ENCODE data around the gene DPP10. TPM values are rescaled to one million over a fixed set of nuclear protein-coding genes. Genes with fewer than 3 reads are reported as not detected.

Gene DPP10
- total RNA-seq, 3 donors from 2014 or later (not counting 1 experiment from before 2014, with no cell fraction given): not detected

- H3K4me1 ChIP-seq (ENCODE audit: control insufficient read depth, insufficient read depth, low read length): no peaks in the 10 kb centered on the region
- no peaks in the 10 kb centered on the region for H3K36me3 Mint-ChIP-seq
- H3K4me3 Mint-ChIP-seq: no peak overlapping the region
- H3K9me3 ChIP-seq (ENCODE audit: control insufficient read depth, insufficient read depth, low read length): no peaks in the 10 kb centered on the region
- H3K27me3 ChIP-seq (ENCODE audit: control insufficient read depth, insufficient read depth, low read length): no peaks in the 10 kb centered on the region
- DNase-seq: no peak
- TF ChIP-seq CTCF (IDR thresholded peaks at IDR 0.05): no peak
- 40% methylated on average over 1 of the region's 1 CpG for WGBS (ENCODE audit: insufficient coverage)
- H3K9me3 Mint-ChIP-seq: peaks cover 12 to 24% of the 10 kb centered on the region in 2 donors
- H3K4me3 ChIP-seq (ENCODE audit: low read length): no peak overlapping the region
- no peaks in the 10 kb centered on the region for H3K36me3 ChIP-seq (ENCODE audit: control insufficient read depth, insufficient read depth, low read length)
- H3K27me3 Mint-ChIP-seq (ENCODE audit: low read depth in 2 of 2): no peaks in the 10 kb centered on the region
- no peak overlapping the region for H3K27ac ChIP-seq (ENCODE audit: low read length)
- H3K27ac Mint-ChIP-seq: no peak overlapping the region
- no peaks in the 10 kb centered on the region for H3K4me1 Mint-ChIP-seq
- intact Hi-C loops (cut with micrococcal nuclease): no loop called here
- ATAC-seq: no peak
These were observed 1107.2 kb downstream of the DPP10 start for GRCh38 chr2:115549611-115550130.

- WGBS (ENCODE audit: insufficient coverage): 92% methylated on average over 2 of the region's 2 CpGs
- DNase-seq (no peak), ATAC-seq (no peak)
- no peaks in the 10 kb centered on the region for H3K27me3 Mint-ChIP-seq (ENCODE audit: low read depth in 2 of 2)
- no peak overlapping the region for H3K27ac ChIP-seq (ENCODE audit: low read length)
- no peaks in the 10 kb centered on the region for H3K36me3 ChIP-seq (ENCODE audit: control insufficient read depth, insufficient read depth, low read length)
- intact Hi-C loops (cut with micrococcal nuclease): no loop called here
- no peak overlapping the region for H3K4me3 Mint-ChIP-seq
- peaks cover 5% of the 10 kb centered on the region for H3K36me3 Mint-ChIP-seq
- H3K27ac Mint-ChIP-seq: no peak overlapping the region
- TF ChIP-seq CTCF (IDR thresholded peaks at IDR 0.05): no peak
- H3K9me3 ChIP-seq (ENCODE audit: control insufficient read depth, insufficient read depth, low read length): no peaks in the 10 kb centered on the region
- no peaks in the 10 kb centered on the region for H3K4me1 ChIP-seq (ENCODE audit: control insufficient read depth, insufficient read depth, low read length)
- H3K4me1 Mint-ChIP-seq: no peaks in the 10 kb centered on the region
- no peaks in the 10 kb centered on the region for H3K27me3 ChIP-seq (ENCODE audit: control insufficient read depth, insufficient read depth, low read length)
- H3K9me3 Mint-ChIP-seq: peaks cover 18 to 27% of the 10 kb centered on the region in 2 donors
- no peak overlapping the region for H3K4me3 ChIP-seq (ENCODE audit: low read length)
These were observed 1110.3 kb downstream of the DPP10 start for GRCh38 chr2:115552726-115553125.

- peaks cover 16 to 22% of the 10 kb centered on the region in 2 donors for H3K9me3 Mint-ChIP-seq
- H3K9me3 ChIP-seq (ENCODE audit: control insufficient read depth, insufficient read depth, low read length): no peaks in the 10 kb centered on the region
- H3K27ac Mint-ChIP-seq: no peak overlapping the region
- H3K27me3 ChIP-seq (ENCODE audit: control insufficient read depth, insufficient read depth, low read length): no peaks in the 10 kb centered on the region
- H3K27ac ChIP-seq (ENCODE audit: low read length): no peak overlapping the region
- H3K4me1 Mint-ChIP-seq: no peaks in the 10 kb centered on the region
- no peak overlapping the region for H3K4me3 ChIP-seq (ENCODE audit: low read length)
- H3K36me3 Mint-ChIP-seq: peaks cover 5% of the 10 kb centered on the region
- H3K36me3 ChIP-seq (ENCODE audit: control insufficient read depth, insufficient read depth, low read length): no peaks in the 10 kb centered on the region
- no peaks in the 10 kb centered on the region for H3K27me3 Mint-ChIP-seq (ENCODE audit: low read depth in 2 of 2)
- H3K4me1 ChIP-seq (ENCODE audit: control insufficient read depth, insufficient read depth, low read length): no peaks in the 10 kb centered on the region
- no peak for DNase-seq
- intact Hi-C loops (cut with micrococcal nuclease): no loop called here
- TF ChIP-seq CTCF (IDR thresholded peaks at IDR 0.05): no peak
- no peak for ATAC-seq
- no peak overlapping the region for H3K4me3 Mint-ChIP-seq
These were observed 1111.7 kb downstream of the DPP10 start for GRCh38 chr2:115554153-115554552.

GRCh38 chr2:115558725-115559124 lies 1116.3 kb downstream of the DPP10 start:
- peaks cover 17 to 25% of the 10 kb centered on the region in 2 donors for H3K9me3 Mint-ChIP-seq
- no peak overlapping the region for H3K4me3 ChIP-seq (ENCODE audit: low read length)

More at GRCh38 chr2:115558725-115559124, 1116.3 kb downstream of the DPP10 start:
- intact Hi-C loops (cut with micrococcal nuclease): no loop called here
- no peaks in the 10 kb centered on the region for H3K36me3 ChIP-seq (ENCODE audit: control insufficient read depth, insufficient read depth, low read length)
- peaks cover 2% of the 10 kb centered on the region for H3K9me3 ChIP-seq (ENCODE audit: control insufficient read depth, insufficient read depth, low read length)
- ATAC-seq (no peak), DNase-seq (no peak)
- WGBS (ENCODE audit: insufficient coverage): no CpG with 5 or more reads among the region's 1 CpG
- no peak overlapping the region for H3K4me3 Mint-ChIP-seq
- no peak overlapping the region for H3K27ac Mint-ChIP-seq
- no peaks in the 10 kb centered on the region for H3K27me3 ChIP-seq (ENCODE audit: control insufficient read depth, insufficient read depth, low read length)
- H3K4me1 Mint-ChIP-seq: no peaks in the 10 kb centered on the region
- no peak overlapping the region for H3K27ac ChIP-seq (ENCODE audit: low read length)
- H3K27me3 Mint-ChIP-seq (ENCODE audit: low read depth in 2 of 2): no peaks in the 10 kb centered on the region
- H3K4me1 ChIP-seq (ENCODE audit: control insufficient read depth, insufficient read depth, low read length): no peaks in the 10 kb centered on the region
- peaks cover 5% of the 10 kb centered on the region for H3K36me3 Mint-ChIP-seq
- TF ChIP-seq CTCF (IDR thresholded peaks at IDR 0.05): no peak
